Measurements from ENCODE around the gene CDK9. TPM values are rescaled to one million over a fixed set of nuclear protein-coding genes. Genes with fewer than 3 reads are reported as not detected.
A peak's percentile ranks its signal among the peaks of the same experiment; 100 is the strongest.

Gene CDK9
- total and polyA plus RNA-seq, 10 of the 15 experiments (the other 5 are each of a cell fraction or from before 2014, with no cell fraction given) = 7.3 to 92.6 (median 51.6) TPM

DNA sequence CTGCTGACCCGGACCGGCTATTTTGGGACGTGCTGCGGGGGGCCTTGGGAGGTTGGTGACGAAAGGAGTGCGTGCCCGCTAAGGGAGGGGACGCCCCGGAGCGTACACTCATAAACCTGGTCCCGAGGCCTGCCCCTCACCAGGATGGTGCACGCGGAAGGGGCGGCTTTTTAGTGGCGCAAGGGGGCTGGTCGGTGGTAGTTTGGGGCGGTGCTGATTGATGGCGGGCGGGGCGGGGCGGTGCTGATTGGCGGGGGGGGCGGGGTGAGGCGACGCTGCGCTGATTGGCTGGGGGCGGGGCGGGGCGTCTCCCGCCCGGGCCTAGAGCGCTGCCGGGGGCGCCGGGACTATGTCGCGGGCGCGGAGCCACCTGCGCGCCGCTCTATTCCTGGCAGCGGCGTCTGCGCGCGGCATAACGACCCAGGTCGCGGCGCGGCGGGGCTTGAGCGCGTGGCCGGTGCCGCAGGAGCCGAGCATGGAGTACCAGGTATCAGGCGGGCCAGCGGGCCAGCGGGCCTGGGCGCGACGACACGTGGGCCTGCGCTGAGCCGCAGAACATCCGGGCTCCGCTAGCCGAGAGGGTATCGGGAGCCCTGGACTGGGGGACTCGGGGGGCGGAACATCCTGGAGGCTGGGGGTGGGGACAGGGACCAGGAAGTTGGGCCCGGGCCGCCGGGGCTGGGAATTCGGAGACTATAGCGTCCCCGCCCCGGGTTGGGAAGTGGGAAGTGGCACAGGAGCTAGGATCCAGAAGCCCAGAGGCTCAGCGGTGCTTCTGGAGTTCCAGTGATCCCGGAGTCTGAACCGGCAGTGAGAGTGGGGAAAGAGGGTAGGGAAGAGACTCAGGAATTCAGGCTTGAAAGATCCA is 17.0 kb downstream of the CDK9 start, which contains the start of gene FPGS (continued):
- TF ChIP-seq MTA2 (IDR thresholded peaks at IDR 0.05; ENCODE audit: low read depth) = peak; percentile 14; the same call in 1 of the 2 replicates
- TF ChIP-seq NR2C2 (IDR thresholded peaks at IDR 0.05; ENCODE audit: borderline replicate concordance, control insufficient read depth, insufficient read length, low read depth) = no peak
- no peak for TF ChIP-seq ETV6 (conservative IDR thresholded peaks at IDR 0.05 in 1 of 2, IDR thresholded peaks at IDR 0.05 in 1 of 2; ENCODE audit: borderline replicate concordance in 1 of 2, low read depth in 1 of 2)
- peak in 1 of 2 experiments; percentile 26; a peak in 1 of 3 replicates for TF ChIP-seq EGR1 (IDR thresholded peaks at IDR 0.05; ENCODE audit: borderline replicate concordance in 1 of 2, low read depth in 2 of 2, low read length in 2 of 2)
- peak; percentile 64; the same call in 1 of the 2 replicates for TF ChIP-seq TAF1 (IDR thresholded peaks at IDR 0.05; ENCODE audit: borderline replicate concordance, low read depth, low read length)
- peak; percentile 12; the same call in 1 of the 2 replicates for TF ChIP-seq RFX5 (IDR thresholded peaks at IDR 0.05; ENCODE audit: low read depth, low read length)
- 0 out of 2 replicates have a peak, but pooled peaks have one; percentile 47 for TF ChIP-seq ZSCAN29 (IDR thresholded peaks at IDR 0.05)
- no peak for TF ChIP-seq JUNB (IDR thresholded peaks at IDR 0.05)
- TF ChIP-seq, protein P1, sequence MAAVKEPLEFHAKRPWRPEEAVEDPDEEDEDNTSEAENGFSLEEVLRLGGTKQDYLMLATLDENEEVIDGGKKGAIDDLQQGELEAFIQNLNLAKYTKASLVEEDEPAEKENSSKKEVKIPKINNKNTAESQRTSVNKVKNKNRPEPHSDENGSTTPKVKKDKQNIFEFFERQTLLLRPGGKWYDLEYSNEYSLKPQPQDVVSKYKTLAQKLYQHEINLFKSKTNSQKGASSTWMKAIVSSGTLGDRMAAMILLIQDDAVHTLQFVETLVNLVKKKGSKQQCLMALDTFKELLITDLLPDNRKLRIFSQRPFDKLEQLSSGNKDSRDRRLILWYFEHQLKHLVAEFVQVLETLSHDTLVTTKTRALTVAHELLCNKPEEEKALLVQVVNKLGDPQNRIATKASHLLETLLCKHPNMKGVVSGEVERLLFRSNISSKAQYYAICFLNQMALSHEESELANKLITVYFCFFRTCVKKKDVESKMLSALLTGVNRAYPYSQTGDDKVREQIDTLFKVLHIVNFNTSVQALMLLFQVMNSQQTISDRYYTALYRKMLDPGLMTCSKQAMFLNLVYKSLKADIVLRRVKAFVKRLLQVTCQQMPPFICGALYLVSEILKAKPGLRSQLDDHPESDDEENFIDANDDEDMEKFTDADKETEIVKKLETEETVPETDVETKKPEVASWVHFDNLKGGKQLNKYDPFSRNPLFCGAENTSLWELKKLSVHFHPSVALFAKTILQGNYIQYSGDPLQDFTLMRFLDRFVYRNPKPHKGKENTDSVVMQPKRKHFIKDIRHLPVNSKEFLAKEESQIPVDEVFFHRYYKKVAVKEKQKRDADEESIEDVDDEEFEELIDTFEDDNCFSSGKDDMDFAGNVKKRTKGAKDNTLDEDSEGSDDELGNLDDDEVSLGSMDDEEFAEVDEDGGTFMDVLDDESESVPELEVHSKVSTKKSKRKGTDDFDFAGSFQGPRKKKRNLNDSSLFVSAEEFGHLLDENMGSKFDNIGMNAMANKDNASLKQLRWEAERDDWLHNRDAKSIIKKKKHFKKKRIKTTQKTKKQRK (IDR thresholded peaks at IDR 0.05; ENCODE audit: low read depth, low read length) = no peak
- TF ChIP-seq KDM1A (IDR thresholded peaks at IDR 0.05; ENCODE audit: borderline replicate concordance) = no peak
- peak; percentile 60; the same call in 1 of the 2 replicates for TF ChIP-seq ZNF24 (IDR thresholded peaks at IDR 0.05)
- TF ChIP-seq, protein P2, sequence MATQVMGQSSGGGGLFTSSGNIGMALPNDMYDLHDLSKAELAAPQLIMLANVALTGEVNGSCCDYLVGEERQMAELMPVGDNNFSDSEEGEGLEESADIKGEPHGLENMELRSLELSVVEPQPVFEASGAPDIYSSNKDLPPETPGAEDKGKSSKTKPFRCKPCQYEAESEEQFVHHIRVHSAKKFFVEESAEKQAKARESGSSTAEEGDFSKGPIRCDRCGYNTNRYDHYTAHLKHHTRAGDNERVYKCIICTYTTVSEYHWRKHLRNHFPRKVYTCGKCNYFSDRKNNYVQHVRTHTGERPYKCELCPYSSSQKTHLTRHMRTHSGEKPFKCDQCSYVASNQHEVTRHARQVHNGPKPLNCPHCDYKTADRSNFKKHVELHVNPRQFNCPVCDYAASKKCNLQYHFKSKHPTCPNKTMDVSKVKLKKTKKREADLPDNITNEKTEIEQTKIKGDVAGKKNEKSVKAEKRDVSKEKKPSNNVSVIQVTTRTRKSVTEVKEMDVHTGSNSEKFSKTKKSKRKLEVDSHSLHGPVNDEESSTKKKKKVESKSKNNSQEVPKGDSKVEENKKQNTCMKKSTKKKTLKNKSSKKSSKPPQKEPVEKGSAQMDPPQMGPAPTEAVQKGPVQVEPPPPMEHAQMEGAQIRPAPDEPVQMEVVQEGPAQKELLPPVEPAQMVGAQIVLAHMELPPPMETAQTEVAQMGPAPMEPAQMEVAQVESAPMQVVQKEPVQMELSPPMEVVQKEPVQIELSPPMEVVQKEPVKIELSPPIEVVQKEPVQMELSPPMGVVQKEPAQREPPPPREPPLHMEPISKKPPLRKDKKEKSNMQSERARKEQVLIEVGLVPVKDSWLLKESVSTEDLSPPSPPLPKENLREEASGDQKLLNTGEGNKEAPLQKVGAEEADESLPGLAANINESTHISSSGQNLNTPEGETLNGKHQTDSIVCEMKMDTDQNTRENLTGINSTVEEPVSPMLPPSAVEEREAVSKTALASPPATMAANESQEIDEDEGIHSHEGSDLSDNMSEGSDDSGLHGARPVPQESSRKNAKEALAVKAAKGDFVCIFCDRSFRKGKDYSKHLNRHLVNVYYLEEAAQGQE (IDR thresholded peaks at IDR 0.05; ENCODE audit: low read depth, low read length) = no peak
- TF ChIP-seq CBFB (IDR thresholded peaks at IDR 0.05; ENCODE audit: low read depth) = no peak
- TF ChIP-seq MYB (IDR thresholded peaks at IDR 0.05; ENCODE audit: borderline replicate concordance, low read depth, low read length) = 0 out of 2 replicates have a peak, but pooled peaks have one; percentile 3
- peak; percentile 86; the same call in 1 of the 2 replicates for TF ChIP-seq RB1 (IDR thresholded peaks at IDR 0.05; ENCODE audit: borderline replicate concordance)
- no peak for TF ChIP-seq RCOR1 (conservative IDR thresholded peaks at IDR 0.05; ENCODE audit: low read depth, low read length)
- TF ChIP-seq BACH1 (IDR thresholded peaks at IDR 0.05; ENCODE audit: borderline replicate concordance) = peak; percentile 89
- no peak for TF ChIP-seq CBX5 (IDR thresholded peaks at IDR 0.05; ENCODE audit: low read depth)
- TF ChIP-seq SPI1 (IDR thresholded peaks at IDR 0.05; ENCODE audit: borderline replicate concordance, insufficient read depth, low read depth, low read length) = no peak
- 0 out of 2 replicates have a peak, but pooled peaks have one; percentile 24 for TF ChIP-seq RUNX3 (IDR thresholded peaks at IDR 0.05; ENCODE audit: low read length)
- no peak for TF ChIP-seq ZZZ3 (IDR thresholded peaks at IDR 0.05; ENCODE audit: control insufficient read depth, insufficient read length, low read depth)
- TF ChIP-seq IKZF2 (IDR thresholded peaks at IDR 0.05) = peak in 1 of 2 experiments; percentile 74
- TF ChIP-seq PAX5 (IDR thresholded peaks at IDR 0.05; ENCODE audit: borderline replicate concordance, low read depth, low read length) = 0 out of 2 replicates have a peak, but pooled peaks have one; percentile 21
